Natural killer cell (primary cell): Measurements from ENCODE around the gene KIF21B. TPM values are rescaled to one million over a fixed set of nuclear protein-coding genes. Genes with fewer than 3 reads are reported as not detected.
"Not testable (repeated sequence)": the region's sequence is repeated elsewhere in the genome, so short reads cannot be mapped to it uniquely, and the experiment has no call there.

ENCODE experiments used
- ATAC-seq, 3 donors: fragments of 150-1000 bp in 2 of 3; fragments of 200-7000 bp in 1 of 3; cut with Tn5 transposase; 1 replicate in 1 of 3; 2 replicates in 2 of 3; pipeline ENCODE4 v1.10.0; 2021; ENCODE audit warnings: mild to moderate bottlenecking in 2 of 3, moderate library complexity in 2 of 3
- DNase-seq, 2 donors: peaks; one replicate each; pipeline versions ENCODE4 v3.0.0 to v3.0.0-alpha.2; 2013 to 2021; ENCODE audit warnings: mixed read lengths in 1 of 2
- H3K27ac ChIP-seq: one replicate; pipeline ENCODE4 v1.5.1; 2013; ENCODE audit warnings: mild to moderate bottlenecking, low read length
- H3K27me3 ChIP-seq: one replicate; pipeline ENCODE4 v1.6.1; 2013; ENCODE audit warnings: low read length; ENCODE audit not compliant: control insufficient read depth, insufficient read depth
- H3K36me3 ChIP-seq: one replicate; pipeline ENCODE4 v1.6.1; 2013; ENCODE audit warnings: low read length; ENCODE audit not compliant: control insufficient read depth, insufficient read depth
- H3K4me1 ChIP-seq: one replicate; pipeline ENCODE4 v1.6.1; 2013; ENCODE audit warnings: low read length; ENCODE audit not compliant: control insufficient read depth, insufficient read depth
- H3K4me3 ChIP-seq: one replicate; pipeline ENCODE4 v1.5.1; 2013; ENCODE audit warnings: low read length
- H3K9me3 ChIP-seq: one replicate; pipeline ENCODE4 v1.6.1; 2013; ENCODE audit warnings: low read length; ENCODE audit not compliant: control insufficient read depth, insufficient read depth
- H3K27ac Mint-ChIP-seq, 2 donors: one replicate each; pipeline ENCODE4 v1.8.0; 2022; ENCODE audit warnings: mild to moderate bottlenecking in 2 of 2, mixed read lengths in 2 of 2, moderate library complexity in 1 of 2
- H3K27me3 Mint-ChIP-seq, 2 donors: one replicate each; pipeline ENCODE4 v1.8.0; 2022; ENCODE audit warnings: low read depth in 2 of 2, mixed read lengths in 2 of 2
- H3K36me3 Mint-ChIP-seq: one replicate; pipeline ENCODE4 v1.8.0; 2022; ENCODE audit warnings: mixed read lengths
- H3K4me1 Mint-ChIP-seq, 2 donors: one replicate each; pipeline ENCODE4 v1.8.0; 2022; ENCODE audit warnings: mixed read lengths in 2 of 2
- H3K4me3 Mint-ChIP-seq: one replicate; pipeline ENCODE4 v1.8.0; 2022; ENCODE audit warnings: mild to moderate bottlenecking, moderate library complexity, mixed read lengths
- H3K9me3 Mint-ChIP-seq, 2 donors: one replicate each; pipeline ENCODE4 v1.8.0; 2022; ENCODE audit warnings: mixed read lengths in 2 of 2
- WGBS: methylation state at CpG from one replicate; pipeline ENCODE4 v1.1.7; 2013; ENCODE audit warnings: missing lambda C conversion rate; ENCODE audit not compliant: insufficient coverage; 5-methylcytosine and 5-hydroxymethylcytosine counted together
- intact Hi-C: fragments of 100-400 bp; cut with micrococcal nuclease; formaldehyde crosslinking; loops from one replicate; pipeline ENCODE4 v1.14.2; 2022
- total RNA-seq, 4 donors: library from RNA; stranded (reverse); fragments of 120-200 nt in 1 of 4; gene quantifications; one replicate each; pipeline versions ENCODE4 v1.2.3 to v1.2.4, GENCODE V29; 2013 to 2022
- TF ChIP-seq, protein P1 (sequence below): fragments of 200-600 bp; IDR thresholded peaks from one replicate; pipeline ENCODE4 v1.8.0; 2022; ENCODE audit warnings: antibody characterized with exemption

The KIF21B gene
- total RNA-seq, 3 donors from 2014 or later (not counting 1 experiment from before 2014, with no cell fraction given) = 102 to 129 (median 126) TPM

DNA sequence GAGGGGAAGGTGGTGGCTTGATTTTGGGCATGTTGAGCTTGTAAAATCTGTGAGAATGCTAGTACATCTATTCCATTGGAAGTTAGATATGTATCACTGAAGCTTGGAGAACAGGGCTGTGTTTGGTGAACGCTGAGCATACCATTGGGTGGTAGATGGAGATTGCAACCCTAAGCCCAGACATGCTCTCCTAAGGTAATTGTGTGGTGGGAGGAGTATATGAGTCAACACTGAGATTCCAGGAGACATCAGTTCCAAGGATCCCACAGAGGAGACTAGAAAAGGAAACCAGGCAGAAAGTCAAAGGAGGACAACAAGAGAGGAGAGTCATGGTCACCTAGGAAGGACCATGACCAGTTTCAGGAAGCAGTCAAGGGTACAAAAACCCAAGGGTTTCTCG lies 60.4 kb downstream of the KIF21B start:
- no peak for ATAC-seq
- Histone ChIP-seq H3K27ac (no peak overlapping the region), H3K4me3 (no peak overlapping the region), H3K9me3 (no peaks in the 10 kb centered on the region), H3K36me3 (no peaks in the 10 kb centered on the region), H3K4me1 (no peaks in the 10 kb centered on the region), H3K27me3 (no peaks in the 10 kb centered on the region)
- intact Hi-C loops = no loop called here
- Mint-ChIP-seq H3K4me3 (no peak overlapping the region), H3K4me1 (peaks cover 0 to 4% of the 10 kb centered on the region in 2 donors), H3K27ac (peak overlapping the region in 1 of 2 donors; percentile 69), H3K9me3 (no peaks in the 10 kb centered on the region), H3K36me3 (no peaks in the 10 kb centered on the region), H3K27me3 (no peaks in the 10 kb centered on the region)
- WGBS = 81% methylated on average over 2 of the region's 2 CpGs
- TF ChIP-seq, protein P1, sequence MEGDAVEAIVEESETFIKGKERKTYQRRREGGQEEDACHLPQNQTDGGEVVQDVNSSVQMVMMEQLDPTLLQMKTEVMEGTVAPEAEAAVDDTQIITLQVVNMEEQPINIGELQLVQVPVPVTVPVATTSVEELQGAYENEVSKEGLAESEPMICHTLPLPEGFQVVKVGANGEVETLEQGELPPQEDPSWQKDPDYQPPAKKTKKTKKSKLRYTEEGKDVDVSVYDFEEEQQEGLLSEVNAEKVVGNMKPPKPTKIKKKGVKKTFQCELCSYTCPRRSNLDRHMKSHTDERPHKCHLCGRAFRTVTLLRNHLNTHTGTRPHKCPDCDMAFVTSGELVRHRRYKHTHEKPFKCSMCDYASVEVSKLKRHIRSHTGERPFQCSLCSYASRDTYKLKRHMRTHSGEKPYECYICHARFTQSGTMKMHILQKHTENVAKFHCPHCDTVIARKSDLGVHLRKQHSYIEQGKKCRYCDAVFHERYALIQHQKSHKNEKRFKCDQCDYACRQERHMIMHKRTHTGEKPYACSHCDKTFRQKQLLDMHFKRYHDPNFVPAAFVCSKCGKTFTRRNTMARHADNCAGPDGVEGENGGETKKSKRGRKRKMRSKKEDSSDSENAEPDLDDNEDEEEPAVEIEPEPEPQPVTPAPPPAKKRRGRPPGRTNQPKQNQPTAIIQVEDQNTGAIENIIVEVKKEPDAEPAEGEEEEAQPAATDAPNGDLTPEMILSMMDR = no peak
- no peak for DNase-seq

DNA sequence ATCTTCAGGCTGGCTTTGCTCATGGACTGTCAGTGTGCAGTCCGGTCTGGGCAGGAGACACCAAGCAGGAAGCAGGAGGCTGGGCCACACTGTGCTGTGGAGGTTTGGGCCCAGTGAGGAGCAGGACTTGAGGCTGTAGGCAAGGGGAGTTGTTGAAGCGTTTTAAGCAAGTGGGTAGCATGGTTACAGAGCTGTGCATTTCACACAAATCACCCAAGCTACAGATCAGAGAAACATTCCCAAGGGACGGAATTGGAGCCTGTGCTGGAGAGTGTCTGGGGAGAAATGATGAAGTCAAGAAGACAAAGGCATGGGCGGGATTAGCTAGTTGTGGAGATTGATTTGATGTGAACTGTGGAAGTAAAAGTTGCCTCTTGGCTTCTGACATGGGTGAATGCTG lies 60.9 kb downstream of the KIF21B start:
- H3K27ac Mint-ChIP-seq = no peak overlapping the region

DNA sequence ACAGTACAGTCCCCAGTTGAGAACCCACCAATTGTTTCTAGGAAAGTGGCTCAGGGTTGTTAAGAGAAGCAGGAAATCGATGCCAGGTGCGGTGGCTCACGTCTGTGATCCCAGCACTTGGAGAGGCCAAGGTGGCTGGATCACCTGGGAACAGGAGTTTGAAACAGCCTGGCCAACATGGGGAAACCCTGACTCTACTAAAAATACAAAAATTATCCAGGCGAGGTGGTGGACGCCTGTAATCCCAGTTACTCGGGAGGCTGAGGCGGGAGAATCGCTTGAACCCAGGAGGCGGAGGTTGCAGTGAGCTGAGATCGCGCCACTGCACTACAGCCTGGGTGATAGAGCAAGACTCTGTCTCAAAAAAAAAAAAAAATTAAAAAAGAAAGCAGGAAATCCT lies 61.4 kb downstream of the KIF21B start:
- H3K9me3 Mint-ChIP-seq, H3K4me3 Mint-ChIP-seq, H3K36me3 Mint-ChIP-seq, H3K9me3 ChIP-seq, H3K36me3 ChIP-seq, H3K27ac ChIP-seq, H3K4me1 Mint-ChIP-seq, H3K27me3 ChIP-seq, H3K4me3 ChIP-seq, H3K4me1 ChIP-seq, H3K27ac Mint-ChIP-seq, ATAC-seq, DNase-seq, H3K27me3 Mint-ChIP-seq, intact Hi-C loops: not testable (repeated sequence)
- WGBS = 96% methylated on average over 11 of the region's 11 CpGs

More for the DNA sequence above, 60.9 kb downstream of the KIF21B start:
- H3K27me3 Mint-ChIP-seq = no peaks in the 10 kb centered on the region
- Histone ChIP-seq H3K36me3 (no peaks in the 10 kb centered on the region), H3K4me1 (no peaks in the 10 kb centered on the region), H3K27ac (no peak overlapping the region), H3K4me3 (no peak overlapping the region), H3K9me3 (no peaks in the 10 kb centered on the region), H3K27me3 (no peaks in the 10 kb centered on the region)
- H3K4me3 Mint-ChIP-seq = no peak overlapping the region
- intact Hi-C loops = no loop called here
- DNase-seq (no peak), ATAC-seq (no peak)
- H3K9me3 Mint-ChIP-seq = no peaks in the 10 kb centered on the region
- TF ChIP-seq, protein P1 = no peak
- H3K36me3 Mint-ChIP-seq = no peaks in the 10 kb centered on the region
- WGBS = 99% methylated on average over 4 of the region's 4 CpGs
- peaks cover 0 to 4% of the 10 kb centered on the region in 2 donors for H3K4me1 Mint-ChIP-seq

DNA sequence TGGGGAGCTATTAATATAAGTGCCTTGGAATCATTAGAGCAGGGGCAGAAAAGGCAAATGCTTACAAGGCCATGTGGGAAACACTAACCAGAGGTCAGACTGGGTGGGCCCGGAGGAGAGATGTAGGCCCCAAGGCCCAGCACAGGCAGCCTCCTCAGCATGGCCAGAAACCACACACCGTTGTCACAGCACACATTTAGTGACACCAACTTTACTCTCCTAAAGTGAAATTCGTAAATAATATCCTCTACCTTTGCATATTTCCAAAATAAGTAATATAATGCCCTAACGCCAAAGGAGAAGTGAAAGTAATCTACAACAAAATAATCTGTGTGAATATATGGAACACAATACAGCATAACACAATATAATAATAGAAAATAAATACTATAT lies 62.6 kb downstream of the KIF21B start:
- H3K4me1 Mint-ChIP-seq = peaks cover 0 to 4% of the 10 kb centered on the region in 2 donors
- 72% methylated on average over 3 of the region's 4 CpGs for WGBS
- H3K27ac Mint-ChIP-seq = no peak overlapping the region
- Histone ChIP-seq H3K27ac (no peak overlapping the region), H3K4me1 (no peaks in the 10 kb centered on the region), H3K4me3 (no peak overlapping the region), H3K27me3 (no peaks in the 10 kb centered on the region), H3K36me3 (no peaks in the 10 kb centered on the region), H3K9me3 (no peaks in the 10 kb centered on the region)
- no peaks in the 10 kb centered on the region for H3K9me3 Mint-ChIP-seq
- ATAC-seq = no peak
- intact Hi-C loops = no loop called here
- no peak for DNase-seq
- no peak overlapping the region for H3K4me3 Mint-ChIP-seq
- TF ChIP-seq, protein P1 = no peak
- no peaks in the 10 kb centered on the region for H3K36me3 Mint-ChIP-seq
- no peaks in the 10 kb centered on the region for H3K27me3 Mint-ChIP-seq
